ENCODE measurements around the gene VSTM2L. TPM values are rescaled to one million over a fixed set of nuclear protein-coding genes. Genes with fewer than 3 reads are reported as not detected.
"Not testable (repeated sequence)": the region's sequence is repeated elsewhere in the genome, so short reads cannot be mapped to it uniquely, and the experiment has no call there.

Gene VSTM2L
- 0.34 and 0.51 TPM in 2 replicates for total RNA-seq (2014; rRNA removed; shearing (Covaris generic))
- 1.4 and 2.8 TPM in 2 replicates for polyA plus RNA-seq (2015; cell fraction: cytosol; rRNA removed)
- polyA plus RNA-seq (2015; cell fraction: nucleus; rRNA removed): not detected in 2 replicates

- in situ Hi-C loops (cut with HindIII; ENCODE audit: low pct_unique_long_range_greater_than_20kb, low sequenced_read_pairs): no loop called here
- no peak for DNase-seq (ENCODE audit: low read depth, low spot score)
Observed at GRCh38 chr20:37902504-37903313, at the start of gene VSTM2L. TSS of gene VSTM2L (plus strand) at chr20:37903127. CDS start at chr20:37903351, 224 bp downstream.

GRCh38 chr20:37853823-37854375 lies 49.0 kb upstream of the VSTM2L start:
- in situ Hi-C loops (cut with HindIII; ENCODE audit: low pct_unique_long_range_greater_than_20kb, low sequenced_read_pairs): no loop called here
- no peak for DNase-seq (ENCODE audit: low read depth, low spot score)

GRCh38 chr20:37856034-37856433 lies 46.9 kb upstream of the VSTM2L start:
- DNase-seq (ENCODE audit: low read depth, low spot score); in situ Hi-C loops (cut with HindIII; ENCODE audit: low pct_unique_long_range_greater_than_20kb, low sequenced_read_pairs): not testable (repeated sequence)

GRCh38 chr20:37856932-37857660 lies 45.8 kb upstream of the VSTM2L start:
- in situ Hi-C loops (cut with HindIII; ENCODE audit: low pct_unique_long_range_greater_than_20kb, low sequenced_read_pairs): no loop called here

GRCh38 chr20:37859406-37860171 lies 43.3 kb upstream of the VSTM2L start:
- no peak for DNase-seq (ENCODE audit: low read depth, low spot score)
- in situ Hi-C loops (cut with HindIII; ENCODE audit: low pct_unique_long_range_greater_than_20kb, low sequenced_read_pairs): no loop called here

More at GRCh38 chr20:37856932-37857660, 45.8 kb upstream of the VSTM2L start:
- DNase-seq (ENCODE audit: low read depth, low spot score): peak; percentile 67

- in situ Hi-C loops (cut with HindIII; ENCODE audit: low pct_unique_long_range_greater_than_20kb, low sequenced_read_pairs): no loop called here
- DNase-seq (ENCODE audit: low read depth, low spot score): no peak
Observed at GRCh38 chr20:37863289-37863688, 39.6 kb upstream of the VSTM2L start.

GRCh38 chr20:37864298-37864697 lies 38.6 kb upstream of the VSTM2L start:
- in situ Hi-C loops (cut with HindIII; ENCODE audit: low pct_unique_long_range_greater_than_20kb, low sequenced_read_pairs): no loop called here
- DNase-seq (ENCODE audit: low read depth, low spot score): no peak

GRCh38 chr20:37866051-37866450 lies 36.9 kb upstream of the VSTM2L start:
- DNase-seq (ENCODE audit: low read depth, low spot score): no peak
- in situ Hi-C loops (cut with HindIII; ENCODE audit: low pct_unique_long_range_greater_than_20kb, low sequenced_read_pairs): no loop called here

GRCh38 chr20:37867289-37868195 lies 35.4 kb upstream of the VSTM2L start:
- in situ Hi-C loops (cut with HindIII; ENCODE audit: low pct_unique_long_range_greater_than_20kb, low sequenced_read_pairs): no loop called here
- DNase-seq (ENCODE audit: low read depth, low spot score): no peak

GRCh38 chr20:37868851-37869333 lies 34.0 kb upstream of the VSTM2L start:
- in situ Hi-C loops (cut with HindIII; ENCODE audit: low pct_unique_long_range_greater_than_20kb, low sequenced_read_pairs): no loop called here
- no peak for DNase-seq (ENCODE audit: low read depth, low spot score)

- no peak for DNase-seq (ENCODE audit: low read depth, low spot score)
- in situ Hi-C loops (cut with HindIII; ENCODE audit: low pct_unique_long_range_greater_than_20kb, low sequenced_read_pairs): no loop called here
Observed at GRCh38 chr20:37869334-37869861, 33.5 kb upstream of the VSTM2L start.

- in situ Hi-C loops (cut with HindIII; ENCODE audit: low pct_unique_long_range_greater_than_20kb, low sequenced_read_pairs): no loop called here
- DNase-seq (ENCODE audit: low read depth, low spot score): no peak
Observed at GRCh38 chr20:37870294-37870693, 32.6 kb upstream of the VSTM2L start.

GRCh38 chr20:37871751-37872150 lies 31.2 kb upstream of the VSTM2L start:
- no peak for DNase-seq (ENCODE audit: low read depth, low spot score)
- in situ Hi-C loops (cut with HindIII; ENCODE audit: low pct_unique_long_range_greater_than_20kb, low sequenced_read_pairs): no loop called here

GRCh38 chr20:37872161-37872560 lies 30.8 kb upstream of the VSTM2L start:
- in situ Hi-C loops (cut with HindIII; ENCODE audit: low pct_unique_long_range_greater_than_20kb, low sequenced_read_pairs): no loop called here
- DNase-seq (ENCODE audit: low read depth, low spot score): no peak

GRCh38 chr20:37873884-37874283 lies 29.0 kb upstream of the VSTM2L start:
- in situ Hi-C loops (cut with HindIII; ENCODE audit: low pct_unique_long_range_greater_than_20kb, low sequenced_read_pairs): no loop called here
- no peak for DNase-seq (ENCODE audit: low read depth, low spot score)

- no peak for DNase-seq (ENCODE audit: low read depth, low spot score)
- in situ Hi-C loops (cut with HindIII; ENCODE audit: low pct_unique_long_range_greater_than_20kb, low sequenced_read_pairs): no loop called here
Observed at GRCh38 chr20:37875460-37876175, 27.3 kb upstream of the VSTM2L start.
